ENCODE measurements around the gene HAPLN3. TPM values are rescaled to one million over a fixed set of nuclear protein-coding genes. Genes with fewer than 3 reads are reported as not detected.

The HAPLN3 gene
- total and polyA plus RNA-seq, 2 donors (not counting 3 experiments of a cell fraction or from before 2014, with no cell fraction given), result 57.6 to 130 TPM

GRCh38 chr15:88911766-88912118, 16.4 kb upstream of the HAPLN3 start:
- Histone ChIP-seq H3K79me2 (ENCODE audit: control insufficient read depth, insufficient read depth, low read length) (no peaks in the 10 kb centered on the region), H2AFZ (ENCODE audit: low read depth, low read length) (no peak overlapping the region)

More at GRCh38 chr15:88911766-88912118, 16.4 kb upstream of the HAPLN3 start:
- ChIA-PET CTCF (interaction anchor here (0.9 to 1.6 kb wide), 4 partner anchors 33 to 294 kb away, joined by 3 to 5 read pairs (median 4); no protein-coding TSS in a partner anchor), POLR2A (interaction anchor here (1.3 kb wide), 1 partner anchor 281 kb away, joined by 5 read pairs; no protein-coding TSS in a partner anchor)
- DNase-seq (ENCODE audit: low read depth, low spot score) (no peak), FAIRE-seq (no peak)
- Histone ChIP-seq H3K9ac (replicated peaks; ENCODE audit: extremely low read depth, insufficient read depth, low read length) (no peak overlapping the region), H3K4me3 (replicated peaks in 1 of 3; ENCODE audit: insufficient read depth in 1 of 3, low read depth in 1 of 3, low read length in 3 of 3) (no peak overlapping the region), H3K36me3 (ENCODE audit: control insufficient read depth in 2 of 2, extremely low read depth in 1 of 2, insufficient read depth in 2 of 2, low read length in 2 of 2) (no peaks in the 10 kb centered on the region), H3K4me1 (ENCODE audit: control insufficient read depth, extremely low read depth, insufficient read depth, low read length) (peaks cover 12% of the 10 kb centered on the region), H4K20me1 (replicated peaks; ENCODE audit: control insufficient read depth, extremely low read depth, insufficient read depth, low read length) (no peaks in the 10 kb centered on the region), H3K9me3 (replicated peaks; ENCODE audit: control insufficient read depth, insufficient read depth, low read length) (no peaks in the 10 kb centered on the region), H3K9me1 (replicated peaks; ENCODE audit: control insufficient read depth, extremely low read depth, insufficient read depth, low read length) (no peaks in the 10 kb centered on the region), H3K4me2 (ENCODE audit: insufficient read depth, low read length) (no peak overlapping the region), H3K27me3 (ENCODE audit: control insufficient read depth in 2 of 2, insufficient read depth in 2 of 2, low read length in 2 of 2) (no peaks in the 10 kb centered on the region), H3K27ac (ENCODE audit: insufficient read depth, low read depth, low read length) (no peak overlapping the region)
- intact Hi-C loops (cut with micrococcal nuclease), result loop anchor here (1.0 kb wide), 2 partner anchors 7 to 14 kb away; no protein-coding TSS in a partner anchor
- TF ChIP-seq FOS (IDR thresholded peaks at IDR 0.05; ENCODE audit: borderline replicate concordance, insufficient read depth, low read length) (no peak), MAX (IDR thresholded peaks at IDR 0.05; ENCODE audit: insufficient read depth, insufficient read length) (no peak), EZH2 (IDR thresholded peaks at IDR 0.05; ENCODE audit: borderline replicate concordance, low read depth, low read length, severe bottlenecking) (no peak), GATA2 (IDR thresholded peaks at IDR 0.05; ENCODE audit: insufficient read depth, insufficient read length, low read depth, low read length) (no peak), POLR2AphosphoS5 (IDR thresholded peaks at IDR 0.05; ENCODE audit: insufficient read depth, low read depth, low read length) (no peak), POLR2A (IDR thresholded peaks at IDR 0.05; ENCODE audit: low read depth, low read length) (no peak), CTCF (IDR thresholded peaks at IDR 0.05; ENCODE audit: extremely low read depth in 1 of 2, insufficient read depth in 1 of 2, low read depth in 1 of 2, low read length in 2 of 2) (no peak), JUN (IDR thresholded peaks at IDR 0.05; ENCODE audit: borderline replicate concordance, insufficient read depth, insufficient read length, low read depth) (no peak), MYC (IDR thresholded peaks at IDR 0.05; ENCODE audit: low read depth, low read length) (no peak)
- BruUV-seq (replicated peaks), result no TSS peak
- dilution Hi-C loops (cut with MboI; ENCODE audit: extremely low pct_ligation_motif_present, low sequenced_read_pairs), result no loop called here
